SK-N-SH (cell line): ENCODE results near the gene ACER2. TPM values are rescaled to one million over a fixed set of nuclear protein-coding genes. Genes with fewer than 3 reads are reported as not detected.

Experiments used
- CTCF ChIA-PET: fragments of 300-600, 350-600 bp; formaldehyde crosslinking; extraction: SDS; loops from one replicate; lab custom pipeline; 2021; lab: Yijun Ruan, JAX
- POLR2A ChIA-PET: fragments of 350-600 bp; sonication (Branson Sonifier 250); formaldehyde crosslinking; extraction: SDS; loops from one replicate; lab custom pipeline; 2020; ENCODE audit warnings: antibody characterized with exemption, inconsistent platforms; lab: Yijun Ruan, JAX
- DNase-seq: peaks from one replicate; pipeline ENCODE4 v3.0.0; 2012
- H2AFZ ChIP-seq: fragments of 200-600 bp; sonication (generic); 2 replicates; pipeline ENCODE4 v1.8.1; 2016; ENCODE audit warnings: antibody characterized with exemption, mild to moderate bottlenecking, low read depth
- H3F3A ChIP-seq: fragments of 200-600 bp; sonication (generic); replicated peaks from 2 replicates; pipeline ENCODE3; 2016; ENCODE audit warnings: antibody characterized with exemption, mild to moderate bottlenecking; ENCODE audit not compliant: insufficient read depth
- H3K27ac ChIP-seq, 2 experiments: fragments of 200-500 bp in 1 of 2; fragments of 200-600 bp in 1 of 2; sonication (Bioruptor generic) in 1 of 2; sonication (generic), shearing (Covaris generic) in 1 of 2; 2 replicates each; pipeline versions ENCODE4 v1.5.1 to v1.6.1; 2014 to 2016; ENCODE audit warnings: low read depth in 2 of 2, inconsistent platforms in 1 of 2, low read length in 1 of 2, mild to moderate bottlenecking in 1 of 2, mixed read lengths in 1 of 2
- H3K27me3 ChIP-seq: fragments of 200-600 bp; sonication (generic), shearing (Covaris generic); 2 replicates; pipeline ENCODE4 v1.6.1; 2016; ENCODE audit warnings: mixed run types; ENCODE audit not compliant: insufficient read depth
- H3K36me3 ChIP-seq, 2 experiments: fragments of 200-500 bp in 1 of 2; fragments of 200-600 bp in 1 of 2; sonication (Bioruptor generic) in 1 of 2; sonication (generic) in 1 of 2; replicated peaks in 1 of 2; 2 replicates each; pipeline versions ENCODE3 to v1.5.1; 2014 to 2016; ENCODE audit warnings: low read length in 1 of 2, mild to moderate bottlenecking in 1 of 2; ENCODE audit not compliant: insufficient read depth in 2 of 2, control insufficient read depth in 1 of 2
- H3K4me1 ChIP-seq, 2 experiments: fragments of 200-500 bp in 1 of 2; fragments of 200-600 bp in 1 of 2; sonication (Bioruptor generic) in 1 of 2; sonication (generic), shearing (Covaris generic) in 1 of 2; 2 replicates each; pipeline versions ENCODE4 v1.5.1 to v1.6.1; 2014 to 2016; ENCODE audit warnings: low read depth in 1 of 2, low read length in 1 of 2, mixed run types in 1 of 2; ENCODE audit not compliant: insufficient read depth in 2 of 2, control insufficient read depth in 1 of 2
- H3K4me2 ChIP-seq: fragments of 200-600 bp; sonication (generic), shearing (Covaris generic); 2 replicates; pipeline ENCODE4 v1.6.1; 2017; ENCODE audit warnings: mixed run types
- H3K4me3 ChIP-seq, 2 experiments: fragments of 200-500 bp in 1 of 2; fragments of 200-600 bp in 1 of 2; sonication (Bioruptor generic) in 1 of 2; sonication (generic), shearing (Covaris generic) in 1 of 2; 2 replicates each; pipeline versions ENCODE4 v1.5.1 to v1.8.1; 2014 to 2016; ENCODE audit warnings: low read depth in 2 of 2, inconsistent platforms in 1 of 2, low read length in 1 of 2, mild to moderate bottlenecking in 1 of 2, mixed read lengths in 1 of 2, moderate library complexity in 1 of 2
- H3K79me2 ChIP-seq: fragments of 200-600 bp; sonication (generic); 2 replicates; pipeline ENCODE4 v1.8.1; 2017; ENCODE audit warnings: mild to moderate bottlenecking; ENCODE audit not compliant: insufficient read depth
- H3K9ac ChIP-seq: fragments of 200-600 bp; sonication (generic); 2 replicates; pipeline ENCODE4 v1.6.1; 2017; ENCODE audit warnings: mixed run types
- H3K9me2 ChIP-seq: fragments of 200-600 bp; sonication (generic); 2 replicates; pipeline ENCODE4 v1.6.1; 2017; ENCODE audit warnings: mixed run types
- H3K9me3 ChIP-seq: fragments of 200-600 bp; sonication (generic); 2 replicates; pipeline ENCODE4 v1.6.1; 2017; ENCODE audit warnings: mixed run types, mild to moderate bottlenecking, moderate library complexity
- H4K20me1 ChIP-seq: fragments of 200-600 bp; sonication (generic); 2 replicates; pipeline ENCODE4 v1.6.1; 2017; ENCODE audit warnings: mild to moderate bottlenecking, mixed run types; ENCODE audit not compliant: insufficient read depth
- CHD2 ChIP-seq: fragments of 150-350 bp; IDR thresholded peaks from 2 replicates; pipeline ENCODE4 v1.6.1; 2018; ENCODE audit warnings: low read length; ENCODE audit not compliant: partially characterized antibody
- FOXJ3 ChIP-seq: sonication (generic); formaldehyde crosslinking; IDR thresholded peaks from 2 replicates; pipeline ENCODE4 v1.5.1; 2020; ENCODE audit warnings: mild to moderate bottlenecking, missing genetic modification reagents
- GABPA ChIP-seq: IDR thresholded peaks from 2 replicates; pipeline ENCODE4 v1.4.0; 2012; ENCODE audit warnings: low read depth, mild to moderate bottlenecking
- GATA2 ChIP-seq: sonication (generic); formaldehyde crosslinking; IDR thresholded peaks from 2 replicates; pipeline ENCODE4 v1.5.0; 2020; ENCODE audit warnings: mild to moderate bottlenecking, missing genetic modification reagents
- MAX ChIP-seq: IDR thresholded peaks from 2 replicates; pipeline ENCODE4 v1.4.0; 2012; ENCODE audit warnings: low read depth
- MXI1 ChIP-seq: IDR thresholded peaks from 2 replicates; pipeline ENCODE4 v1.6.1; 2012; ENCODE audit warnings: mild to moderate bottlenecking, low read depth, low read length, improper control_type of control experiment
- RCOR1 ChIP-seq: fragments of 150-350 bp; IDR thresholded peaks from 2 replicates; pipeline ENCODE4 v1.6.1; 2017; ENCODE audit warnings: antibody characterized with exemption, low read length
- RFX5 ChIP-seq: IDR thresholded peaks from 2 replicates; pipeline ENCODE4 v1.6.1; 2012; ENCODE audit warnings: mild to moderate bottlenecking, improper control_type of control experiment, low read length
- SIN3A ChIP-seq: IDR thresholded peaks from 2 replicates; pipeline ENCODE4 v1.6.1; 2012; ENCODE audit warnings: low read depth, mild to moderate bottlenecking, low read length, moderate library complexity, borderline replicate concordance
- YY1 ChIP-seq: IDR thresholded peaks from 2 replicates; pipeline ENCODE4 v1.4.0; 2012; ENCODE audit warnings: low read depth, mild to moderate bottlenecking
- ZBTB33 ChIP-seq: IDR thresholded peaks from 2 replicates; pipeline ENCODE4 v1.4.0; 2012; ENCODE audit warnings: low read depth, borderline replicate concordance
- WGBS: methylation state at CpG from one replicate; pipeline ENCODE4 v1.1.6; 2017; ENCODE audit warnings: low lambda C conversion rate; 5-methylcytosine and 5-hydroxymethylcytosine counted together
- polyA plus RNA-seq, 3 experiments: library from polyadenylated mRNA; depleted of rRNA; stranded (reverse); fragments of >200 nt; gene quantifications; 2 replicates each; pipeline ENCODE4 v1.2.3, GENCODE V29; 2012

ACER2 gene
- polyA plus RNA-seq, 1 of the 3 experiments (the other 2 are of a cell fraction): 1.3 TPM

- Histone ChIP-seq H2AFZ (peak overlapping the region; percentile 97; the same call in 1 of the 2 replicates), H3K4me1 (peaks cover 0 to 11% of the 10 kb centered on the region in 2 experiments; a peak in 1 of 4 replicates), H3F3A (no peaks in the 10 kb centered on the region), H3K9me3 (no peaks in the 10 kb centered on the region), H3K9ac (no peak overlapping the region; the same call in 1 of the 2 replicates), H3K27me3 (no peaks in the 10 kb centered on the region), H3K79me2 (no peaks in the 10 kb centered on the region), H3K27ac (peak overlapping the region in 1 of 2 experiments; percentile 34; a peak in 1 of 4 replicates), H3K4me3 (peak overlapping the region; percentile 65 to 77), H3K4me2 (peak overlapping the region; percentile 86), H3K36me3 (no peaks in the 10 kb centered on the region), H3K9me2 (no peaks in the 10 kb centered on the region), H4K20me1 (no peaks in the 10 kb centered on the region)
- TF ChIP-seq SIN3A: no peak
- no peak for TF ChIP-seq ZBTB33
- no peak for TF ChIP-seq YY1
- no peak for TF ChIP-seq GABPA
- no peak for TF ChIP-seq GATA2 (CRISPR knock-in tag)
- no peak for TF ChIP-seq RFX5
- ChIA-PET CTCF (no interaction called here), POLR2A (interaction anchor here (1.2 to 1.3 kb wide), 2 partner anchors 22 to 29 kb away, joined by 4 to 10 read pairs; partner anchors contain the start of gene RPS6)
- DNase-seq: no peak
- 14% methylated on average over 16 of the region's 20 CpGs for WGBS
These were observed 505 bp upstream of the ACER2 start for GRCh38 chr9:19408316-19408692.

GRCh38 chr9:19409401-19410194 is 789 bp downstream of the ACER2 start:
- POLR2A ChIA-PET: interaction anchor here (0.5 to 1.3 kb wide), 4 partner anchors 16 to 1275 kb away, joined by 3 to 10 read pairs (median 4); partner anchors contain the start of gene RPS6
- CTCF ChIA-PET: interaction anchor here (1.1 to 1.4 kb wide), 2 partner anchors 48 to 236 kb away, joined by 3 to 4 read pairs; no protein-coding TSS in a partner anchor
- WGBS: 13% methylated on average over 16 of the region's 17 CpGs
- Histone ChIP-seq H3K79me2 (no peaks in the 10 kb centered on the region), H3K9me2 (no peaks in the 10 kb centered on the region), H3K9me3 (no peaks in the 10 kb centered on the region), H2AFZ (peak overlapping the region; percentile 98), H3K4me3 (peak overlapping the region; percentile 65 to 77), H3K9ac (peak overlapping the region; percentile 58), H3K27ac (peak overlapping the region; percentile 49 to 74; a peak in 3 of 4 replicates), H3K36me3 (no peaks in the 10 kb centered on the region), H3K4me2 (peak overlapping the region; percentile 86), H3K27me3 (no peaks in the 10 kb centered on the region), H4K20me1 (no peaks in the 10 kb centered on the region), H3K4me1 (peaks cover 0 to 11% of the 10 kb centered on the region in 2 experiments; a peak in 1 of 4 replicates), H3F3A (no peaks in the 10 kb centered on the region)
- no peak for TF ChIP-seq RFX5
- 0 out of 2 replicates have a peak, but pooled peaks have one; percentile 18 for TF ChIP-seq MXI1
- no peak for TF ChIP-seq CHD2
- TF ChIP-seq MAX: no peak
- no peak for TF ChIP-seq FOXJ3 (CRISPR knock-in tag)
- no peak for TF ChIP-seq RCOR1
- DNase-seq: peak; percentile 63
